GM23338 (cell line): ENCODE results near the gene EMC1. TPM values are rescaled to one million over a fixed set of nuclear protein-coding genes. Genes with fewer than 3 reads are reported as not detected.

Experiments
- ATAC-seq: fragments of 200-7000 bp; cut with Tn5 transposase; 3 replicates; pipeline ENCODE4 v1.9.1; 2020
- DNase-seq: peaks from one replicate; pipeline ENCODE4 v3.0.0-alpha.2; 2015; ENCODE audit warnings: low spot score
- H2AFZ ChIP-seq: fragments of 200-600 bp; sonication (generic); 2 replicates; pipeline ENCODE4 v1.8.0; 2016; ENCODE audit warnings: antibody characterized with exemption, mild to moderate bottlenecking, moderate library complexity
- H3F3A ChIP-seq: fragments of 200-600 bp; sonication (generic); replicated peaks from 2 replicates; pipeline ENCODE4 v1.8.0; 2017; ENCODE audit warnings: antibody characterized with exemption, mixed run types, low read depth
- H3K27ac ChIP-seq: fragments of 200-600 bp; sonication (generic); 2 replicates; pipeline ENCODE4 v1.6.1; 2016; ENCODE audit warnings: low read depth
- H3K27me3 ChIP-seq: fragments of 200-600 bp; sonication (generic); 2 replicates; pipeline ENCODE4 v1.8.0; 2016; ENCODE audit warnings: mild to moderate bottlenecking, mixed run types, moderate library complexity; ENCODE audit not compliant: insufficient read depth
- H3K36me3 ChIP-seq: fragments of 200-600 bp; sonication (generic); 2 replicates; pipeline ENCODE4 v1.8.0; 2016; ENCODE audit warnings: mild to moderate bottlenecking; ENCODE audit not compliant: insufficient read depth
- H3K4me1 ChIP-seq: fragments of 200-600 bp; sonication (generic); 2 replicates; pipeline ENCODE4 v1.8.0; 2016; ENCODE audit warnings: mild to moderate bottlenecking, moderate library complexity; ENCODE audit not compliant: insufficient read depth
- H3K4me2 ChIP-seq: fragments of 200-600 bp; sonication (generic); 2 replicates; pipeline ENCODE4 v1.7.1; 2017; ENCODE audit warnings: mixed run types
- H3K4me3 ChIP-seq: fragments of 200-600 bp; sonication (generic); 2 replicates; pipeline ENCODE4 v1.6.1; 2016; ENCODE audit warnings: mixed run types
- H3K79me2 ChIP-seq: fragments of 200-600 bp; sonication (generic); replicated peaks from 2 replicates; pipeline ENCODE4 v1.8.0; 2017; ENCODE audit warnings: mild to moderate bottlenecking; ENCODE audit not compliant: insufficient read depth
- H3K9me2 ChIP-seq: fragments of 200-600 bp; sonication (generic); 2 replicates; pipeline ENCODE4 v1.8.0; 2017; ENCODE audit not compliant: insufficient read depth
- H4K20me1 ChIP-seq: fragments of 200-600 bp; sonication (generic); replicated peaks from 2 replicates; pipeline ENCODE4 v1.8.0; 2017; ENCODE audit warnings: mild to moderate bottlenecking; ENCODE audit not compliant: insufficient read depth
- H3K27ac Mint-ChIP-seq: 2 replicates; pipeline ENCODE4 v1.8.0; 2020; ENCODE audit warnings: inconsistent platforms, mild to moderate bottlenecking, moderate library complexity, mixed read lengths
- H3K27me3 Mint-ChIP-seq: 3 replicates; pipeline ENCODE4 v1.8.0; 2022; ENCODE audit warnings: low read depth, mild to moderate bottlenecking, moderate library complexity, mixed read lengths, inconsistent platforms; ENCODE audit not compliant: insufficient read depth, poor library complexity
- H3K36me3 Mint-ChIP-seq: 3 replicates; pipeline ENCODE4 v1.8.0; 2021; ENCODE audit warnings: low read depth, mild to moderate bottlenecking, inconsistent platforms, moderate library complexity, mixed read lengths
- H3K4me1 Mint-ChIP-seq: 3 replicates; pipeline ENCODE4 v1.8.0; 2020; ENCODE audit warnings: mild to moderate bottlenecking, inconsistent platforms, mixed read lengths
- H3K4me3 Mint-ChIP-seq: 3 replicates; pipeline ENCODE4 v1.8.0; 2021; ENCODE audit warnings: moderate library complexity, mild to moderate bottlenecking, inconsistent platforms, mixed read lengths
- H3K9me3 Mint-ChIP-seq: 3 replicates; pipeline ENCODE4 v1.8.0; 2020; ENCODE audit warnings: moderate library complexity, mild to moderate bottlenecking, inconsistent platforms, mixed read lengths
- CREB1 ChIP-seq: fragments of 250-450 bp; sonication (Bioruptor Pico); IDR thresholded peaks from 2 replicates; pipeline ENCODE4 v1.5.0; 2020; ENCODE audit warnings: low read depth, mild to moderate bottlenecking, moderate library complexity
- EZH2 ChIP-seq: fragments of 200-600 bp; sonication (generic); IDR thresholded peaks from one replicate; pipeline ENCODE4 v1.8.0; 2017; ENCODE audit warnings: antibody characterized with exemption, mild to moderate bottlenecking, low read depth; ENCODE audit not compliant: unreplicated experiment
- EZH2phosphoT487 ChIP-seq: fragments of 200-600 bp; sonication (generic); IDR thresholded peaks from one replicate; pipeline ENCODE4 v1.8.1; 2018; ENCODE audit warnings: antibody characterized with exemption; ENCODE audit not compliant: unreplicated experiment
- JUNB ChIP-seq: IDR thresholded peaks from one replicate; pipeline ENCODE4 v1.6.1; 2016; ENCODE audit warnings: antibody characterized with exemption; ENCODE audit not compliant: unreplicated experiment
- POLR2AphosphoS5 ChIP-seq: IDR thresholded peaks from 2 replicates; pipeline ENCODE4 v1.6.1; 2016; ENCODE audit warnings: antibody characterized with exemption, low read depth
- ZNF114 ChIP-seq: fragments of 250-450 bp; sonication (Bioruptor Pico); IDR thresholded peaks from 2 replicates; pipeline ENCODE4 v1.5.0; 2020; ENCODE audit warnings: mild to moderate bottlenecking, moderate library complexity
- polyA plus RNA-seq: library from polyadenylated mRNA; unstranded; fragments of >200 nt; fragmentation: Nextera tagmentation; extraction: Ambion mirVana; gene quantifications from 2 replicates; pipeline ENCODE4 v1.2.1, GENCODE V29; 2016
- total RNA-seq: library from RNA; depleted of rRNA; stranded (reverse); fragments of >200 nt; shearing (Covaris generic); gene quantifications from 2 replicates; pipeline ENCODE4 v1.2.3, GENCODE V29; 2014
- TF ChIP-seq, protein P1 (sequence below): IDR thresholded peaks from one replicate; pipeline ENCODE4 v1.6.1; 2018; ENCODE audit warnings: antibody characterized with exemption; ENCODE audit not compliant: unreplicated experiment
- TF ChIP-seq, protein P2 (sequence below), 2 experiments: fragments of 200-600 bp in 1 of 2; sonication (generic) in 1 of 2; conservative IDR thresholded peaks; 2 replicates each; pipeline versions ENCODE4 v1.5.1 to v1.6.1; 2016 to 2017; ENCODE audit warnings: antibody characterized with exemption in 2 of 2, low read depth in 2 of 2, mild to moderate bottlenecking in 2 of 2, moderate library complexity in 1 of 2
- TF ChIP-seq, protein P3 (sequence below): fragments of 250-450 bp; sonication (Bioruptor Pico); IDR thresholded peaks from 2 replicates; pipeline ENCODE4 v1.5.0; 2020; ENCODE audit warnings: mild to moderate bottlenecking, moderate library complexity

The EMC1 gene
- total and polyA plus RNA-seq, 2 experiments from 2014 or later: 17.6 to 53.0 TPM

DNA sequence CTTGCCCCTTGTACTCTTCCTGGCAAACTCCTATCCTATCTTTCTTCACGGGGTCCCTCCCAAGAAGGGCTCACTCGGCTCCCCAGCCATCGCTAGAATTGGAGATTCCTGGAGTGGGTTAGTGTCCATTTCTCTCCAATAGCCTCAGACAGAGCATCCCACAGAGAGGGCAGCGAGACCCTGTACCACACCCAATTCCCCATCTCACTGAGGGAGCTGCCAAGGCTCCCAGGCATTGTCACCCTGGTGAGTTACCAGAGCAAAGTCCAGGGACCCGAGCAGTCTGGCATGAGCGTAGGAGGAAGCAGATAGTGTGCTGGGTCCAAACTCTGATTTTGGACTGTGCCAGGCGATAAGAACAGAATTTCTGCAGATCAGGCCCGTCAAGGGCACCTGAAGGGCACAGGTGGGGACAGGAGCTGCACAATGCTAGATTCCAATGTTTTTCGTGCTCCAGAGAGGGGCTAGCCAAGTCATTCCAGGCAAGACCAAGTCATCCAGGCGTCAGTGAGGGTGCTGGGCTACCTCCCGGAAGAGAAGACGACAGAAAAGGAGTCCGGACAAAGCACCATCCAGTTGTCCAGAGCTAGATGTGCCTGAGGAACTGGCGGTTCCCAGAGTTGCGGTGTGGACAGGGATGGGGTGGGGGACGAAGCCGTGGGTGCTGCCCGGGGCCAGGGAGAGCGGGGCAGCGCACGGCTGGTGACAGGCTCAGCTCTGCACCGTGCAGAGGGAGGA is 22.0 kb upstream of the EMC1 start (continued):
- TF ChIP-seq, protein P1, sequence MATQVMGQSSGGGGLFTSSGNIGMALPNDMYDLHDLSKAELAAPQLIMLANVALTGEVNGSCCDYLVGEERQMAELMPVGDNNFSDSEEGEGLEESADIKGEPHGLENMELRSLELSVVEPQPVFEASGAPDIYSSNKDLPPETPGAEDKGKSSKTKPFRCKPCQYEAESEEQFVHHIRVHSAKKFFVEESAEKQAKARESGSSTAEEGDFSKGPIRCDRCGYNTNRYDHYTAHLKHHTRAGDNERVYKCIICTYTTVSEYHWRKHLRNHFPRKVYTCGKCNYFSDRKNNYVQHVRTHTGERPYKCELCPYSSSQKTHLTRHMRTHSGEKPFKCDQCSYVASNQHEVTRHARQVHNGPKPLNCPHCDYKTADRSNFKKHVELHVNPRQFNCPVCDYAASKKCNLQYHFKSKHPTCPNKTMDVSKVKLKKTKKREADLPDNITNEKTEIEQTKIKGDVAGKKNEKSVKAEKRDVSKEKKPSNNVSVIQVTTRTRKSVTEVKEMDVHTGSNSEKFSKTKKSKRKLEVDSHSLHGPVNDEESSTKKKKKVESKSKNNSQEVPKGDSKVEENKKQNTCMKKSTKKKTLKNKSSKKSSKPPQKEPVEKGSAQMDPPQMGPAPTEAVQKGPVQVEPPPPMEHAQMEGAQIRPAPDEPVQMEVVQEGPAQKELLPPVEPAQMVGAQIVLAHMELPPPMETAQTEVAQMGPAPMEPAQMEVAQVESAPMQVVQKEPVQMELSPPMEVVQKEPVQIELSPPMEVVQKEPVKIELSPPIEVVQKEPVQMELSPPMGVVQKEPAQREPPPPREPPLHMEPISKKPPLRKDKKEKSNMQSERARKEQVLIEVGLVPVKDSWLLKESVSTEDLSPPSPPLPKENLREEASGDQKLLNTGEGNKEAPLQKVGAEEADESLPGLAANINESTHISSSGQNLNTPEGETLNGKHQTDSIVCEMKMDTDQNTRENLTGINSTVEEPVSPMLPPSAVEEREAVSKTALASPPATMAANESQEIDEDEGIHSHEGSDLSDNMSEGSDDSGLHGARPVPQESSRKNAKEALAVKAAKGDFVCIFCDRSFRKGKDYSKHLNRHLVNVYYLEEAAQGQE: no peak
- TF ChIP-seq POLR2AphosphoS5 (no peak), ZNF114 (CRISPR knock-in tag) (no peak)
- TF ChIP-seq, protein P2, sequence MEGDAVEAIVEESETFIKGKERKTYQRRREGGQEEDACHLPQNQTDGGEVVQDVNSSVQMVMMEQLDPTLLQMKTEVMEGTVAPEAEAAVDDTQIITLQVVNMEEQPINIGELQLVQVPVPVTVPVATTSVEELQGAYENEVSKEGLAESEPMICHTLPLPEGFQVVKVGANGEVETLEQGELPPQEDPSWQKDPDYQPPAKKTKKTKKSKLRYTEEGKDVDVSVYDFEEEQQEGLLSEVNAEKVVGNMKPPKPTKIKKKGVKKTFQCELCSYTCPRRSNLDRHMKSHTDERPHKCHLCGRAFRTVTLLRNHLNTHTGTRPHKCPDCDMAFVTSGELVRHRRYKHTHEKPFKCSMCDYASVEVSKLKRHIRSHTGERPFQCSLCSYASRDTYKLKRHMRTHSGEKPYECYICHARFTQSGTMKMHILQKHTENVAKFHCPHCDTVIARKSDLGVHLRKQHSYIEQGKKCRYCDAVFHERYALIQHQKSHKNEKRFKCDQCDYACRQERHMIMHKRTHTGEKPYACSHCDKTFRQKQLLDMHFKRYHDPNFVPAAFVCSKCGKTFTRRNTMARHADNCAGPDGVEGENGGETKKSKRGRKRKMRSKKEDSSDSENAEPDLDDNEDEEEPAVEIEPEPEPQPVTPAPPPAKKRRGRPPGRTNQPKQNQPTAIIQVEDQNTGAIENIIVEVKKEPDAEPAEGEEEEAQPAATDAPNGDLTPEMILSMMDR (conservative IDR thresholded peaks at IDR 0.05; ENCODE audit: low read depth in 2 of 2): no peak

DNA sequence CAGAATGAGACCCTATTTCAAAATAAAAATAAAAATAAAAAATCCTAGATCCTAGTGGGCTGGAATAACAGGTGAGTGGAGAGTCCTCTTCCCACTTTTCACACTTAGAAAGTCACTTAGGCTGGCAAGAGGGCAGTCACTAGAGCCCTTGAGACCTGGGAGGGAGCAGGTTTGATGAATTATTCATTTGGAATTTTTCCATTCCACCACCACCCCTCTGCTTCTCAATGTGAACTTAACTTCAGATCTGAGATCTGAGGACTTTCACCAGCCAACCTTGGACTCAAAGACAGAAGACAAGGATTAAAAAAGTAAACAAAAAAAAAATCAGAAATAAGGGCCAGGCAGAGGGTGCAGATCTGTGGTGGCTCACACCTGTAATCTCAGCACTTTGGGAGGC is 20.7 kb upstream of the EMC1 start:
- no peaks in the 10 kb centered on the region for H3F3A ChIP-seq
- Mint-ChIP-seq H3K27me3 (peaks cover 32% of the 10 kb centered on the region), H3K27ac (no peak overlapping the region), H3K36me3 (peaks cover 2% of the 10 kb centered on the region; the same call in 2 of the 3 replicates), H3K4me3 (no peak overlapping the region), H3K4me1 (peaks cover 3% of the 10 kb centered on the region; the same call in 1 of the 3 replicates), H3K9me3 (peaks cover 3% of the 10 kb centered on the region; the same call in 2 of the 3 replicates)
- DNase-seq (no peak), ATAC-seq (no peak)
- H3K4me1 ChIP-seq: no peaks in the 10 kb centered on the region
- H3K4me3 ChIP-seq: no peak overlapping the region
- no peaks in the 10 kb centered on the region for H3K9me2 ChIP-seq
- H2AFZ ChIP-seq: no peak overlapping the region
- H3K27ac ChIP-seq: no peak overlapping the region
- no peaks in the 10 kb centered on the region for H3K79me2 ChIP-seq
- no peaks in the 10 kb centered on the region for H3K36me3 ChIP-seq
- peaks cover 34% of the 10 kb centered on the region for H3K27me3 ChIP-seq
- no peaks in the 10 kb centered on the region for H4K20me1 ChIP-seq
- no peak overlapping the region for H3K4me2 ChIP-seq
- TF ChIP-seq, protein P3, sequence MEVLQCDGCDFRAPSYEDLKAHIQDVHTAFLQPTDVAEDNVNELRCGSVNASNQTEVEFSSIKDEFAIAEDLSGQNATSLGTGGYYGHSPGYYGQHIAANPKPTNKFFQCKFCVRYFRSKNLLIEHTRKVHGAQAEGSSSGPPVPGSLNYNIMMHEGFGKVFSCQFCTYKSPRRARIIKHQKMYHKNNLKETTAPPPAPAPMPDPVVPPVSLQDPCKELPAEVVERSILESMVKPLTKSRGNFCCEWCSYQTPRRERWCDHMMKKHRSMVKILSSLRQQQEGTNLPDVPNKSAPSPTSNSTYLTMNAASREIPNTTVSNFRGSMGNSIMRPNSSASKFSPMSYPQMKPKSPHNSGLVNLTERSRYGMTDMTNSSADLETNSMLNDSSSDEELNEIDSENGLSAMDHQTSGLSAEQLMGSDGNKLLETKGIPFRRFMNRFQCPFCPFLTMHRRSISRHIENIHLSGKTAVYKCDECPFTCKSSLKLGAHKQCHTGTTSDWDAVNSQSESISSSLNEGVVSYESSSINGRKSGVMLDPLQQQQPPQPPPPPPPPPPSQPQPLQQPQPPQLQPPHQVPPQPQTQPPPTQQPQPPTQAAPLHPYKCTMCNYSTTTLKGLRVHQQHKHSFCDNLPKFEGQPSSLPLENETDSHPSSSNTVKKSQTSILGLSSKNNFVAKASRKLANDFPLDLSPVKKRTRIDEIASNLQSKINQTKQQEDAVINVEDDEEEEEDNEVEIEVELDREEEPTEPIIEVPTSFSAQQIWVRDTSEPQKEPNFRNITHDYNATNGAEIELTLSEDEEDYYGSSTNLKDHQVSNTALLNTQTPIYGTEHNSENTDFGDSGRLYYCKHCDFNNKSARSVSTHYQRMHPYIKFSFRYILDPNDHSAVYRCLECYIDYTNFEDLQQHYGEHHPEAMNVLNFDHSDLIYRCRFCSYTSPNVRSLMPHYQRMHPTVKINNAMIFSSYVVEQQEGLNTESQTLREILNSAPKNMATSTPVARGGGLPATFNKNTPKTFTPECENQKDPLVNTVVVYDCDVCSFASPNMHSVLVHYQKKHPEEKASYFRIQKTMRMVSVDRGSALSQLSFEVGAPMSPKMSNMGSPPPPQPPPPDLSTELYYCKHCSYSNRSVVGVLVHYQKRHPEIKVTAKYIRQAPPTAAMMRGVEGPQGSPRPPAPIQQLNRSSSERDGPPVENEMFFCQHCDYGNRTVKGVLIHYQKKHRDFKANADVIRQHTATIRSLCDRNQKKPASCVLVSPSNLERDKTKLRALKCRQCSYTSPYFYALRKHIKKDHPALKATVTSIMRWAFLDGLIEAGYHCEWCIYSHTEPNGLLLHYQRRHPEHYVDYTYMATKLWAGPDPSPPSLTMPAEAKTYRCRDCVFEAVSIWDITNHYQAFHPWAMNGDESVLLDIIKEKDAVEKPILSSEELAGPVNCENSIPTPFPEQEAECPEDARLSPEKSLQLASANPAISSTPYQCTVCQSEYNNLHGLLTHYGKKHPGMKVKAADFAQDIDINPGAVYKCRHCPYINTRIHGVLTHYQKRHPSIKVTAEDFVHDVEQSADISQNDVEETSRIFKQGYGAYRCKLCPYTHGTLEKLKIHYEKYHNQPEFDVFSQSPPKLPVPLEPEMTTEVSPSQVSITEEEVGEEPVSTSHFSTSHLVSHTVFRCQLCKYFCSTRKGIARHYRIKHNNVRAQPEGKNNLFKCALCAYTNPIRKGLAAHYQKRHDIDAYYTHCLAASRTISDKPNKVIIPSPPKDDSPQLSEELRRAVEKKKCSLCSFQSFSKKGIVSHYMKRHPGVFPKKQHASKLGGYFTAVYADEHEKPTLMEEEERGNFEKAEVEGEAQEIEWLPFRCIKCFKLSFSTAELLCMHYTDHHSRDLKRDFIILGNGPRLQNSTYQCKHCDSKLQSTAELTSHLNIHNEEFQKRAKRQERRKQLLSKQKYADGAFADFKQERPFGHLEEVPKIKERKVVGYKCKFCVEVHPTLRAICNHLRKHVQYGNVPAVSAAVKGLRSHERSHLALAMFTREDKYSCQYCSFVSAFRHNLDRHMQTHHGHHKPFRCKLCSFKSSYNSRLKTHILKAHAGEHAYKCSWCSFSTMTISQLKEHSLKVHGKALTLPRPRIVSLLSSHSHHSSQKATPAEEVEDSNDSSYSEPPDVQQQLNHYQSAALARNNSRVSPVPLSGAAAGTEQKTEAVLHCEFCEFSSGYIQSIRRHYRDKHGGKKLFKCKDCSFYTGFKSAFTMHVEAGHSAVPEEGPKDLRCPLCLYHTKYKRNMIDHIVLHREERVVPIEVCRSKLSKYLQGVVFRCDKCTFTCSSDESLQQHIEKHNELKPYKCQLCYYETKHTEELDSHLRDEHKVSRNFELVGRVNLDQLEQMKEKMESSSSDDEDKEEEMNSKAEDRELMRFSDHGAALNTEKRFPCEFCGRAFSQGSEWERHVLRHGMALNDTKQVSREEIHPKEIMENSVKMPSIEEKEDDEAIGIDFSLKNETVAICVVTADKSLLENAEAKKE (CRISPR knock-in tag): no peak
- TF ChIP-seq CREB1 (CRISPR knock-in tag) (no peak), EZH2 (no peak), EZH2phosphoT487 (no peak), JUNB (no peak), POLR2AphosphoS5 (no peak)
- TF ChIP-seq, protein P2 (conservative IDR thresholded peaks at IDR 0.05; ENCODE audit: low read depth in 2 of 2): no peak
